CD1c-positive myeloid dendritic cell (primary cell): ENCODE data around the gene SLAIN1.

ENCODE experiments used
- DNase-seq: peaks from one replicate; pipeline ENCODE4 v3.0.0-alpha.2; 2016; ENCODE audit errors: extremely low spot score

SLAIN1 gene

DNA sequence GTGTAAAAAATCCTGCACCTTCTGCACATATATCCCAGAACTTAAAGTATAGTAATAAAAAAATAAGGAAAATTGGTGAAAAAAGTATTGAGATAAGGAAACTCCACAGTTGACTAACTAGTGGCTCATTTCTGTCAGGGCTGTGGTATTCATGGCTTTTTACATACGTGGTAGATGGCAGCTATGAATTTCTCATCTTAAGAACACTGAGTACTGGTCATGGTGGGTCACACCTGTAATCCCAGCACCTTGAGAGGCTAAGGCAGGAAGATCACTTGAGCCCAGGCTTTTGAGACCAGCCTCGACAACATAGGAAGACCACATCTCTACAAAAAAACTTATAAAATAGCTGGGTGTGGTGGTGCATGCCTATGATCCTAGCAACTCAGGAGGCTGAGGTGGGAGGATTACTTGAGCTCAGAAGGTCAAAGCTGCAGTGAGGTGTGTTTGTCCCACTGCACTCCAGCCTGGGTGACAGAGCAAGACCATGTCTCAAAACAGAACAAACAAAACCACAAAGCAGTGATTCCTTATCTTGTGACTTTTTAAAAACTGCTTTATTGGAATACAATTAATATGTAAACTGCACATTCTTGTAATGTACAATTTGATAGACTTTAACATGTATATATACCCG is 16.8 kb downstream of the SLAIN1 start:
- no peak for DNase-seq

DNA sequence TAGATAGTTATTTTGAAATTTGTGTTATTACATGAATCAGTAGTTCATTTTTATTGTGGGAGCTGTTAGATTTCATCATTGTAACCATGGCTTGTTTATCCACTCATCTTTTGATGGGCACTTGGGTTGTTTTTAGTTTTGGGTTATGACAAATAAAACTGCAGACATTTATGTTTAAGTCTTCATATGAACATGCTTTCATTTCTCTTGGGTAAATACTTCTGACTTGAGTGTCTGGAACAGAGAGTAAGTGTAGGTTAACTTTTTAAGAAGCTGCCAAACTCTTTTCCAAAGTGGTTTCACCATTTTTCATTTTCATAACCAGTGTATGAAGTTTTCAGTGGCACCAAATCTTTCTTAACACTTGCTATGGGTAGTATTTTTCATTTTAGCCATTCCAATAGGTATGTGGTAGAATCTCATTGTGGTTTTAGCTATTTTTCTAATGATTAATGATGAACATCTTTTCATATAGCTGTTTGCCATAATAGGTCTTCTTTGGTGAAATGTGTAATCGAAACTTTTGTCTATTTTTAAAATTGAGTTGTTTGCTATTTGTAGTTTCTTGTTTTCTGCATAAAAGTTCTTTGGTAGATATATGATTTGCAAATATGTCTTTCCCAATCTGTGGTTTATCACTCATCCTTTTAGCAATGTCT is 17.9 kb downstream of the SLAIN1 start:
- no peak for DNase-seq

DNA sequence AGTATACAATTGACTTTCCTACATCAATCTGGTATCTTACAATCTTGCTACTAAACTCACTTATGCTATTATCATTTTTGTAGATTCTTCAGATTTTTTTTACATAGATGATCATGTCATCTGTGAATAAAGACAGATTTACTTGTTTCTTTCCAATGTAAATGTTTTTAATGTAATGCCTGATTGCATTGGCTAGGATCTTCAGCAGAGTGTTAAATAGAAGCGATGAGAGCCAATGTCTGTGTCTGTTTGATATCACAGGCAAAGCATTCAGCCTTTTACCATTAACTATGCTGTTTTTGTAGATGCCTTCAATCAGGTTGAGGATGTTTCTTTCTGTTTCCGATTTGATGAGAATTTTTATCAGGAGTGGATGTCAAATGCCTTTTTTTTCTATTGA is 19.2 kb downstream of the SLAIN1 start:
- DNase-seq: no peak

DNA sequence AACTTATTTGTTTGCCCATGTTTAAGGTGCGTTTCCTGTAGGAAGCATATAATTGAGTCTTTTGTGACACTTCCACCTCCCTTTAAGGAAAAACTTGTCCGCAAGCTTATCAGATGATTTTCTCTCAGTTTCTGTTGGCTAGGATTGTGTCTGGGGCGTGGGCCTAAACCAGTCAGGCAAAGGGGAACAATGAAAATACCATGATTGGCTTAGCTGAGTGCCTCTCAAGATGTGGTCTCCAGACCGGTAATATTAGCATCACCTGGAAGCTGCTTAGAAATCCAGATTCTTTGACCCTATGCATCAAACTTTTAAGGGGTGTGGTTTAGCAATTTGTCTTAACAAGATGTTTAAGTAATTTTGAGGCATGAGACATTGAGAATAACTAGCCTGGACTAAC is 20.0 kb downstream of the SLAIN1 start:
- no peak for DNase-seq

DNA sequence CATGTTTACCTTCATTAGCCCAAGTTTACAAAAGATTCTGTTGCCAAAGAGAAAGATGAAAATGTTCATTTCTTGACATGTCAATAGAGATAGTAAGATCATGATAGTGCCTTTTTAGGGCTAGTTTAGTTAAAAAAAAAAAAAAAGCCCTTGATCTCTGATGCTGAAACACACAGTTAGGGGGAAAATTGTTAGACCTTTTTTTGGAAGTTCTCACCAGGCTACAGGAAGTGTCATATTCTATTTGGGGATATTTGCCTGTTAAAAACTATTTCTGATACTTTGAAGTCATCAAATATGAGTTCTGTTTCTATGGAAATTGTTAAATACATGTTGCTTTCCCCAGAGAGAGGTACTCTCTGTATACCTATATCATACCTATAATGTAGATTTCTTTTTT is 21.6 kb downstream of the SLAIN1 start:
- no peak for DNase-seq

DNA sequence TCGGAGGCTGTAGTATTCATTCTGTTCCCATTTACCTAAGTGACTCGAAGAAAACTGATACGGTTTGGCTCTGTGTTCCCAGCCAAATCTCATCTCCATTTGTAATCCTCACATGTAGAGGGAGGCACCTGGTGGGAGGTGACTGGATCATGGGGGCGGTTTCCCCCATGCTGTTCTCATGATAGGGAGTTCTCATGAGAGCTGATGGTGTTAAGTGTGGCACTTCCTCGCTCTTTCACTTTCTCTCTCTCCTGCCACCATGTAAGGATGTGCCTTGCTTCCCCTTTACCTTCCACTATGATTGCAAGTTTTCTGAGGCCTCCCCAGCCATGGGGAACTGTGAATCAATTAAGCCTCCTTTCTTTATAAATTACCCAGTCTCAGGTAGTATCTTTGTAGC is 23.5 kb downstream of the SLAIN1 start:
- no peak for DNase-seq

DNA sequence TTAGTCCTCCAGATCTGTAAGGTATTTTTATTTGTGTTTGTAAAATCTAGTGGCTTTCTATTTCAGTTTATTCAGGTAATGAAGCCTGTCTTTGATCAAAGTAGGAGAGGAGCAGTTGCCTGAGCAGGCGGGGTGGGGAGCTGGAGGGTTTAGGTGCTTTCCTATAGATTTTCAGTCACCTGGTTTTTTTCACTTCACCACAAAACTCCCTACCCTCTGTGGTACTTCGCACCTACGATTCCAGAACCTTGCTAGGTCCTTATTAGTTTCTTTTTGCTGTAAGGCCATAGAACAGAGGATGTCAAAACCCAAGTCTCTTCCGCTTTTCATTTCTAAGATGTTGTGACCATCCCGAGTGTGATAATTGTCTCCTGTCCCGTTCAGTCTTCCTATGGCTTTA is 26.6 kb downstream of the SLAIN1 start:
- no peak for DNase-seq

DNA sequence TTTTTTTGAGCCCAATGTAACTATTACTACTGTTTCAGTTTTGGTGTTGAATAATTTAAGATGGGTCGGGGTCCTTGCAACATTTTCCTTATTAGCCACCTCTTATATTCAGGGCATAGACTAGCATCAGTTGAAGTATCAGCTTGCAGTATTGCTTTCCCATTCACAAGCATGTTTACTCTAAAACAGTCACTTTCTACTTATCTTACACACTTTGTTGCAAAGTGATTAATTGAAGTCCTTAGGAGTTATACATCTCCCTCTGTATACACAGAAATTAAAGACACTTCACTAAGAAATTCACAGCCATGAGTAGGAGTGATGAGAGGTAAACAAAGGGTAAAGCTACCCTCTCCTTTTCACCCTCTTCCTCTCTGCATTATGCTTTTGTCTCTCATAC is 27.6 kb downstream of the SLAIN1 start:
- no peak for DNase-seq

DNA sequence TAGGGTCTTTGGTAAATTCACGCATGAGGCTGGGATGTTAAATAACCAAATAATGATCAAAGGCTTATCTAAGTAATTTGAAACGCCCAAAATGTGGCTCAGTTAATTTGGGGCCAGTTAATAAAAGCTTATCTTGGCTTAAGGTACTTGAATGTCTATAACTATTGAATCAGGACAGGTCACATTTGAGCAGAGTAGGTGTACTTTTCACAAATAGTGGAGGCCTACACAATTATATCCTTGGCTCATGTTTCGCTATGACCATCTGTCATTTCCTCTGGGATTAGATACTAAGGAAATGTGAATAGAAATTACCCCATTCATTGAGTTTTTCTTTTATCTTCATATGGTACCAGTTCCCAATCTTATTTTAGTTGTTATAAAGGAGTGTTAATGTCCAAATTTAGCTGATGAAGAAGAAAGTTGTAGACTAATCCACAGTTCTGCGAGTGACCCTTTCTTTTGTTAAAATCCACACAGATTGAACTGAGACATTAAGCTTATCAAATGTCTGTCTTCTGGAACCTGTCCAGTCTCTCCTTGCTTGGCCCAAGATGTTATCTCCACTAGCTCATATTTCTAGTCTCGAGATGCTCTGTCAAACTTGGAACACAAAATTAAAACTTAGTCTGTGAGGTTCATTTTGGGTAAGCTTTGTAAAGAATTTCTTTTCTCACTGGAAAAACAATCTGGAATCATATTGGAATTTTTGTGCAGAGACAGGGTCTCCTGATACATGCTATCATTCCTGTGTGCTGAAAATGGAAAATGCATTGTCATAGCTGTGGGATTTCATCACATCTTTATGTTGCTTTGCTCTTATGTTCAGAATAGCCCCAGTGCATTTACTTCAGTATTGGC is 31.0 kb downstream of the SLAIN1 start:
- no peak for DNase-seq

DNA sequence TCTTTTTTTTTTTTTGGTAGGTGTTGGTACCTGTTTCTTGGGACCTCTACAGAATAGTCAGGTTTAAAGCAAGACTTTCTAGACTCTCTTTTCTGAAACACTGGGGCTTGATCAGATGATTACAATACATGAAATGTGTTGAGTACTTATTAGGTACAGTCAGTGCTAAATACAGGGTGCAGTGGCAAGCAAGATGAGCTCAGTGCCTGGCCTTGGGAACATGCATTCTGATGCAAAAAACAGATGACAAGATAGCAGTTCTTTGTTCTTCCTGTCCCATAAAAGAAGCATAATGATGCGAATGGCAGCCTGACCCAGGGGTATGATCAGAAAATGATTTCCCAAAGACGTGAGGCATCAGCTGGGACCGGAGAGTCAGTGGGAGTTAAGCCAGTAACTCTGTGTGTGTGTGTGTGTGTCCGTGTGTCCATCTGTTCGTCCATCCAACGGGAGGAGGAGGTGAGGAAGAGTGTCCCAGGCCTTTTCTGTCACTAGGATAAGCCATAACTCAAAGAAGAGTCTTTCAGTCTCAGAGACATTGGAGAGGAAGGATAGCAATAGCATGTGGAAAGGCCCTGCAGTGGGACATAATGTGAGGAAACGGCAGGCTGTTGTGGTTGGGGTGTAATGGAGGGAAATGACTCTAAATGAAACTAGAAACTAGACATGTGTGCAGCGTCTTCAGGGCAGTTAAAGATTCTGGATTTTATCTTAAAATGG is 32.2 kb downstream of the SLAIN1 start:
- peak; percentile 15 for DNase-seq

DNA sequence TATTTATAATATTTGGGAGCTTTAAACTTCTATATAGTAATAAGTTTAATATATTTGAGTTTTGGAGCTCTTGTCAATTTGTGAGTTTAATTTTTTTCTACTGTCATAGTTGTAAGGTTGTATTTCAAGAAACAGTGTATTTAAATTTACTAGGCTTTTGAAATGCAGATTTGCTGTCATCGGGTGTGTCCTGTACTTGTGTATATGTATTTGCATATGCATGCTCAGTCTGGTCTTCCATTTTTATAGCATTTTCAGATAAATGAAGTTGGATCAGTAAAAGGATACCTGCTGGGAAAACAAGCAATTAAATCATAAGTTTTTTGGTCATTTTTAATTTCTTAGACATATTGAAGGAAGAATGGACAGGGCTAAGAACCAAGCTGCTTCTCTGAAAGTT is 33.1 kb downstream of the SLAIN1 start:
- no peak for DNase-seq

DNA sequence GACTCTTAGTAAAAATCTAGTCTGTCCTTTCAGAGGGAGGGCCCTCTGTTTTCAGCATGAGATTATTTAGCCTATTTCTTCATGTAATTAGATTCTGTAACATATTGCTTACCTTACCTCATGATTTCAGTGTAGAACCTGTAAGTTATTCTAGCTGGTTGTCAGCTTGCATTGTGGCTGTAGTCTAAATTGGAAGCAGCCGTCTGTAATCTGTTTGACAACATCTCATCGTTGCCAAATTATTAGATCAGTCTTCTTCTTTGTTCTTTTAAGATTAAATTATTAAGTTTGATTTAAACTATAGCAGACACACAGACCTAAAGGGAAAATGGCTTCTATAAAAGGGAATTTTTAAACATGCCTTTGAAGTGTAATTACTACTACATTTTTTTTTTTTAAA is 34.8 kb downstream of the SLAIN1 start:
- DNase-seq: no peak

DNA sequence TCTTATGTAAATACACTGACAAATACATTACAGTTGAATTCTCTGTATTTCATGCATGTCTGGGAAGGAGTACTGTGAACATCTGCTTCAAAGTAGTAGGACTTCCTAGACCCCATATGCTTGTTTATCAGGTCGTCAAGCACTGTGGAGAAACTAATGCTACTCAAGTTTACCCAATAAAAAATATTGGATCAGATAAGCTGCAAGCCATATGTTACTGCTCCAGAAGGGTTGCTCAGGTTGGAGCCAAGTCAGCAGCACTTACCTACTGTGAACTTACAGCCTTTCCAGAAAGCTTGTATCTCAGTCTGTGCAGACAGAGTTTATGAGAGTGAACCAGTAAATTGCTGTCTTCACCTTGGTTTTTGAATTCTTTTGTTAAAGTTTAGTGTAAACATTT is 36.2 kb downstream of the SLAIN1 start:
- no peak for DNase-seq

DNA sequence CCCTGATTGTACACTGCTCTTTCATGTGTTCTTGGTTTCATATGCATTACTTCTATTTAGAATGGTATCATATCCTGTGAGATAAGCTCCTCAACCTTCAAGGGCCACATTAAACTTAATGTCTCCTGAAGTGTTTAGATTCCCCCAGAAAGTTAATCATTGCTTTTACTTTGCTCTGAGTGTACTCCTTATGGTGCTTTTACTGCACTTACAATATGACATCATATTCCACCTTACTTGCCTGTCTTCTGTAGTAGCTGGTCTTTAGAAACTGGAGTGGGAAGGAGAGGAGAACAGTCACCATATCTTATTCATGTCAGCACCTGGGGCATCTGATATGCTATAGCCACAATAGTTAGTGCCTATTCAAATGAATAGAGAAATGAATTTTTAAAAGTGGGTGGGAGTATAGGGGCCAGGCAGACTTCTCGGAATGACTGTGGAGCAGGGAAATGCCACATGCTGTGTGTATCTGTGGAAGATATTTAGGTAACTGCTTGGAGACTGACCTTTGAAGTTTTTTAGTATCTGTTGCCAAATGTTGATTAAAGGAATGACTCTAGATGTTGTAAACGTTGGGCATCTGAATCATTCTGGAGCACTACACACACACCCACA is 40.2 kb downstream of the SLAIN1 start:
- DNase-seq: no peak

DNA sequence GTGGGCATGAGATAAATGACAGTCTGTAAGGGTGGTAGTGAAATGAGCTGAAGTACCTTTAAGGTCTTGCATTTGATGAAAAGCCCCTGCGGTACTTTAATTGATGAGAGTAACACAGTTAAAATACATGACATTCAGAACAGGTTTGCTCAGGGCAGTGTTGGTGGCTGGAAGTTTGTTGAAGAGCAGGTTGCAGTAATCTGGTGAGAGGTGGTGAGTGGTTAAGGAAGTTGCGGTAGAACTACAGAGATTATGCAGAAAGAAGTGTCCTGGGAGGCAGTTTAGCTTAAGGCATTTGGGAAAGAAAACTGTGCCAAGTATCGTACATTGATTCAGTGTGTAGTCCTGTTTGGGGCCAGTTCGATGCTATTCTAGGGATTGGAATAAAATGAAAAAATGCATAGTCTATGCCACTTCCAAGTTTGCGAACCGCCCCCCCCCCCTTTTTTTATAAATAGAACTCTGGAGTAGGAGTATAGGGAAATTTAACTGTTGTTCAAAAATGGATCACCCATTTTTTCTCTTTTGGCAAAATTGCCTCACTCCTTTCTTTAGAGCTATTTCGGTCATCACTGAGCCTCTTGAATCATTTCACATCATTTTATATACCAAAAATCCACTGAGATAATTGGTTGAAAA is 42.7 kb downstream of the SLAIN1 start:
- DNase-seq: no peak

DNA sequence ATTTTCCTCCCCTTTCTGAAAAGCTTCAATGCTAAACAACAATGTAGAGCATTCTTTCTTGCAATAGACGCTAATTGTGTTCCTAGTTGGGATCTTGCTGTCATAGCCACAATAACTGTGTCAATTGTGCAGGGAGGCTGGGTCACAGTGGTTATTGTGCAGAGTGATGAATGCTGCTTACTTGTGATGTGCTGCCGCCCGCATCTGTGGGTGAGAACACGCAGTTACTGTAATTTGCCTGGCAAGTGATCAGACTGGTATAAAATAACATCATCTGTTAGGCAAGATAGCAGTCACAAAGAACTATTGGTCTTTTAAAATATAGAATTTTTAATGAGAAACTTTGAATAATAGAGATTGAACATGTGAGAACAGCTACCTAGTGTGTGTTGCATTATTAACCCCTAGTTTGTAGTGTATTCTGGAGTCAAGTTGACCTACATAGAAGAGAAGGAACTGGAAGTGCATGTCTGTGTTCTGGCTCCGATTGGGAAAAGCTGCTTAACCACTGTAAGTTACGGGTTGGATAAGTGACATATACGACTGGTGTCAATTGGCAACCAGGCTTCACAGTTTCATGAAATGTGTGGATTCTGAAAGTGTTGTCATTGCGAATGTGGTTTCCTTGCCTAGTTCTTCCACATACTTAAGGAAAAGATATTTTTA is 43.6 kb downstream of the SLAIN1 start:
- no peak for DNase-seq

DNA sequence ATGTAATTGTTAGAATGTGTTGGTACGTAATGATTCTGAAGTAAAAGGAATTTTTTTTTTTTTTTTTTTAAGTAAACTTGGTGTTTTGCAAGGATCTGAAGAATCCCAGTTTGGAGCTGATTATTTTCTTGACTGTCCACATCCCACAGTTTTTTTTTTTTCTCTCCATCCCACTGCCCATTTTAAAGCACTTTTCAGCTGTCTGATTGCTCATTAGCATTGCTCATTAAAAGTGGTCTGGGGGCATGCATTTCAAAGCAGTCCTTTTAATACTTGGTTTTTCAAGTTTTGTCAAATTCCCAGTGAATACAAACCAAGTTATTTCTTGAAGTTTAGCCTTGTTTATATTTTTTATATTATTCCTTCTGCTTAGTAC is 44.1 kb downstream of the SLAIN1 start:
- DNase-seq: no peak

DNA sequence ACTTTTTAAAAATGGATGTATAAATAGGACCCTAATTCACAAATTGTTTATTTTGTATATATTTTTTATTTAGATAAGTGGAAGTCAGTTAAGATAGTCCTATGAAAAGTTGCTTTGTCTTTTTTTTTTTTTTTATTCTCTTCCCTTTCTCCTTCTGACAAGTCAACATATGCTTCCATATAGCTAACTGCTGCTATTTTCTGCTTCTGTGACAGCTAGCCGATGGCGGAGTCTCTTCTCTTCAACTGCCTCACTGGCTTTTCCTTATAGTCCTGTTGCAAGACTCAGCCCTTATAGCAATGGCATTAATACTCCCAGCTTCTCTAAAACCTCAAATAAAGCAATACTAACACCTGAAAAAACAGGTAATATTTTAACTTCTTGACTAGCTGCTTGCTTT is 45.3 kb downstream of the SLAIN1 start:
- no peak for DNase-seq

DNA sequence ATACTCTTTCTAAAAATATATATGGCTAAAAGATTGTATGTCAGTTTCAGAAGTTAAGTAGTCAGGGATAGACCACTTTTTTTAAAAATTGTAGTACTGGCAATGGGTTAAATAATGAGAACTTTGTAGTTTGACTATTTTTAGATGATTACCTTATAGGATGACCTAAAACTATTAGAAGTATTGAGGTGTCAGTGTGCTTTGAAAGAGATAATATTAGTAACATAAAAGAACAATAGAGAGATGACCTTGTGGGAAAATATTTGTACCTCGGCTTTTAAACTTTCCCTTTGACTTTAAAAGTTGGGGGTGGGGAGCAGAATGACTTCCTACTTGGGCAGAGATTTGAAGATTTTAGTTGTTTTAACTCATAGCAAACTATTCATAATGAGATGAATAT is 48.3 kb downstream of the SLAIN1 start:
- no peak for DNase-seq

DNA sequence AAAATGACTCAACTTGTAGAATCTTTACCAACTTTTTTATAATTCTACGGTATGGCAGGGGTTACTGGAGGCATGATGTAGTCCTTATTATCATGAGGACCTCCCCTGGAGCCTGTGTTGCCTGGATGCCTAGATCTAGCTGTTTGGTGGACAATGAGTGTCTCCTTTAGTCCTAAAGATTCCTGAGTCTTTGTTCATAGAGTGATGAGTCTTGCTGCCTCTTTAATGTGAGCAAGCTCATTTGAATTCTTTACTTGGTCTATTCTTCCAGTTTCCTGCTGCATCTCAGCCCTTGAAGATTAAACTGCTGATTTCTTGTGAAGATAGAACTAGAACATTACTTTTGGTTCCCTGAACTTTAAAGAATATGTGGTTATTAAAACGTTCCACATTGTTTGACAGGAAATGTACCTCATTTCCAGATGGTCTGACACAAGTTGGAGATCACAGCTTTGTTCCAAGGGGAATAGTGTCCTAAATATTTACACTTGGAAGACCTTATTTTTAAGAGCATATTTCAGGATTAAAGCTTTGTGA is 51.9 kb downstream of the SLAIN1 start:
- DNase-seq: no peak
